HG02973 (cell line): ENCODE results near the gene ATP5F1A.
"Not testable (repeated sequence)": the region's sequence is repeated elsewhere in the genome, so short reads cannot be mapped to it uniquely, and the experiment has no call there.

Source experiments
- ATAC-seq: cut with Tn5 transposase; IDR thresholded peaks from one replicate; pipeline ENCODE4 v1.9.1; 2021; ENCODE audit warnings: moderate library complexity; ENCODE audit not compliant: unreplicated experiment

Gene ATP5F1A

DNA sequence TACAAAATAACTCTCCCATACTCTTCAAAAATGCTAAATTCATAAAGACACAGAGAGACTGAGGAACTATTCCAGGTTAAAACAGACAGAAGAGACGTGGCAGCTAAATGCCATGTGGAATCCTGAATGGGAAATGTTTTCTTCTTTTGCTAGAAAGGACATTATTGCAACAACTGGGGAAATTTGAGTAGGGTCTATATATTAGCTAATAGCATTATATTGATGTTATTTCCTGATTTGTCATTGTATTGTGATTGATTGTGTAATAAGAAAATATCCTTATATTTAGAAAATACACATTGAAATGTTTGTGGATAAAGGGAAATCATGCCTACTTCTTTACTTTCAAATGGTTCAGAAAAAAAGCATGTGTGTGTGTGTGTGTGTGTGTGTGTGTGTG lies 49.5 kb downstream of the ATP5F1A start:
- no peak for ATAC-seq

DNA sequence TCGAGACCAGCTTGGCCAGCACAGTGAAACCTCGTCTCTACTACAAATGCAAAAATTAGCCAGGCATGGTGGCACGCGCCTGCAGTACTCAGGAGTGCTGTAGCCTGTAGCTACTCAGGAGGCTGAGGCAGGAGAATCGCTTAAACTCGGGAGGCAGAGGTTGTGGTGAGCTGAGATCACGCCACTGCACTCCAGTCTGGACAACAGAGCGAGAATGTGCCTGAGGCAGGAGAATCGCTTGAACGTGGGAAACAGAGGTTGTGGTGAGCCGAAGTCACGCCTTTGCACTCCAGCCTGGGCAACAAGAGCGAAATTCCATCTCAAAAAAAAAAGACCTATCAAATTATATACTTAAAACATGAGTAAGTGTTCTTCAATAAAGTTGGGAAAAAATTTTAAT lies 50.7 kb downstream of the ATP5F1A start:
- ATAC-seq: not testable (repeated sequence)

DNA sequence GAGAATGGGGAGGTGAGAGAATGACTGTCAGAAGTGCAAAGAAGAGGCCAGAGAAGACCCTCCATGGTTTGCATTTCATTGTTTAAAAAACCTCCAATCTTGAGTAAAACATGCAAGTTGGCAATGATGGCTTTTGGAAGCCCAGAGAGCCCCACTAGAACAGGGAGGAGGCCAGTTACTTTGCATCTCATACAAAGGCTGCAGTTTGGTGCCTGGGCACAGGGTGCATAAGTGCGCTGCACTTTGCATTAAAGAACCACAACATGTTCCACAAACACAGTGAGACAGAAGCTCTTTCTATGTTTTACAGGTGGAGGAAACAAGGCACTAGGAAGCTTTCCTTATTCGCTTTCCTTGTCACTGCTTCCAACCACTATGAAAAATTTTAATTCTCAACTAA lies 51.4 kb downstream of the ATP5F1A start:
- no peak for ATAC-seq

DNA sequence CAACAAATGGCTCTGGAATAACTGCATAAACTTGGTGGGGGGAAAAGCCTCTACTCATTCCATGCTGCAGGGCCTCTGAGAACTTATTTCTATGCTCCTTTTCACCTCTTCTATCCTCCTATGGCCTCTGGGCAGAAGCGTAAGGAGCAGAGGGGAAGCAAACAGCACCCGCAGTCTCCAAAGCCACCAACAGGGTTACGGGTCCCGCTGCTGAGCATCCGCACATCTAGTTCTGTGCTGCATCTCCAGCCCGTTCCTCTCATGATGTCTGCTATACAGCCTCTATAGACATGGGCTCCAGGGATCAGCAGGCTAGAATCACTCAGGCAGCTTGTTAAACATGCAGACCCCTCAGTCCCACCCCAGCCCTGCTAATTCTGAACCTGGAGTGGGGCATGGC lies 52.0 kb downstream of the ATP5F1A start:
- ATAC-seq: no peak

DNA sequence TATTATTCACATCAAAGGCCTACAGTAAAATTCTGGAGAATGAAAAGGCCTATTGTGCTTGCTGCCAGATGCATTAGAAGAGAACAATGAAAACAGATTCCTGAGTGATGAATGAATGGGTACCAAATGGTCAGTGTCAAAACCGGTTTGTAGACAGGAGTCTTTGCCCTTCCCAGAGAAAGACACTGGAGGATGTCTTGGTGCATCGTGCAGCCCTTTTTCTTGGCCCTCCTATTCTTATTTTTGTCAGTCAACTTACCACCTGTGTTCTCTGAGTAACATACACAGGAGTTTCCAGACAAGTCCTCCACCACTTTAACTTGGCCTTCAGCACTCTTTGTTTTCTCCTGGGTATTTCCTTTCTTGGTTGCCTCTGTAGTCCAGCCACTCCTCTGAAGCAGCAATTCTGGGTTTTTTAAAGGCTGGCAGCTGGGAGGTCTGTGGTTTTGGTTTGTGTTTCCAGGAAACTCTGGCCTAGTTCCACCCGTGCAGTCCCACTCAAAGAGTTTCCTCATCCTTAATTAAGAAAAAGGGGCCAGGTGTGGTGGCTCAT lies 55.4 kb downstream of the ATP5F1A start:
- ATAC-seq: no peak

DNA sequence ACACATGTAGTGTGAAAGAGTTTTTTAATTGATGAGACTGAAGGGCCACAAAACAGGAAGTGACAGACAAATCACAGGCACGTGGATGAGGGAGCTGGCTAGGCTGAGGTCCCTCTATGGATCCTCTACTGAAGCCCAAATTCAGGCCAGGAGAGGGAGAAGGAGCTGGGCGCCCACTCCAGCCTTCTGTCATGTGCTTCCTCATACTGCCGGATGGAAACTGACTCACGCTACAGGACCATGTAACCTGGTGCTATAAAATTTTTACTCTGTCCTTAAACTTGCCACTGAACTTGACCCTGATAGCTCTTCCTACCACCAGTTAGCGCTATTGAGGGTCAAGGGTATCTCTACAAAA lies 57.4 kb downstream of the ATP5F1A start:
- ATAC-seq: no peak

DNA sequence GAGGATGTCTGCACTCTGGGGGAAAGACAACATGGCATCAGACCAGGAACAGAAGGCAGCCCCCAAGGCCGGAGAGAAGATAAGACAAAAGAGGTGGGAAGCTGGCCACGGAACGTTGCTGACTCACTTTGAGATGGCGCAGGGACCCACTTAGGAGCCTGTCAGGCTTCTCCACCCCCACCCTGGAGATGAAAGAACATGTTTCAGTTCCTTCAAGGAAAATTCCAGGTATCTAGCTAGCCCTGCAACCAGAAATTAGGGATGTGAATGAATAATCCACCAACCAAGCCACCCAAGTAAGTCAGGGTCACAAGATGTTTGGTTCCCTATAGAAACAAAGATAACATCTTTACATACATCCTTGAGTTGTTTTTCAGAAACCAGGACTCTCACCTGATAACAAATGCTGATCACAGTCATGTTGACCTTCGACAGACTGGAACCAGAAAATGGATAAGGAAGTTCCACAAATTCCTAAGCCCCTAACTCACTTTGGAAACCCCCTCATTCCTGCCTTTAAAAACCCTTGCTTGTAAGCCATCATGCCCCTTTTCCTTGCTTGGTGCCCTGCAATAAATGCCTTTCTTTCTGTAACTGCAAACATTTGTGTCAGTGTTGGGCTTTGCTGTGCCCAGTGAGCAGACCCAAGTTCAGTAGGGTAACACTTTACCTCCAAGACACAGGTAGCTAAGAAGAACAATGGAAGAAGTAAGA lies 57.9 kb downstream of the ATP5F1A start:
- no peak for ATAC-seq

DNA sequence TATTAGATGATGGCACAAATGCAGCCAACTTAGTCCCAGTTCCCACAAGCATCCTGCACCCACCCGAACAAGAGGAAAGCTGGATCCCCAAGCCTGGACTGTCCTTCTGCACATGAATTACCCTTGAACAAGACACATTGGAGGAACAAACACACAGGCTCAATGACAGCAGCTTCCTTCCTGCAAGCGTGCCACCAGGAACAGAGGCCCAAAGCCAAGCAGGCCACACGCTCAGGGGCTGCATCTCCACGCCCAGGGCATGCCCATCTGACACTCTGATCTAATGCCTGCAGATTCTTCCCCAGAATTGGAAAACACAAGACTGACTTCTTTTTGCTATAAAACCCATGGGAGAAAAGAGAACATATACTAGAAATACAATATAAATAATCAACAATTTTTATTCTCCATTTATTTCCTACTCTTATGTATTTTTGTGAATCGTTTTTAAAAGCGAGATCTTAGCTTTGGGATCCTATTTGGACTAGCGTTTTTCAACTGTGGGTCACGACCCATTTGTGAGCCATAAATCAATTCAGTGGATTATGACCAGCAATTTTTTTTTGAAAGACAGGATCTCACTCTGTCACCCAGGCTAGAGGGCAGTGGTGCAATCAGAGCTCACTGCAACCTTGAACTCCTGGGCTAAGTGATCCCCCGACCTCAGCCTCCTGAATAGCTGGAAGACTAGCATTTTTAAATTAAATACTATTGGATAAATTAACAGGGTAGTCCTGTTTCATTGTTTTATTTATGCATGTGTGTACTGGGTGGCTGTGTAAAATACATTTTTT lies 60.4 kb downstream of the ATP5F1A start:
- no peak for ATAC-seq

DNA sequence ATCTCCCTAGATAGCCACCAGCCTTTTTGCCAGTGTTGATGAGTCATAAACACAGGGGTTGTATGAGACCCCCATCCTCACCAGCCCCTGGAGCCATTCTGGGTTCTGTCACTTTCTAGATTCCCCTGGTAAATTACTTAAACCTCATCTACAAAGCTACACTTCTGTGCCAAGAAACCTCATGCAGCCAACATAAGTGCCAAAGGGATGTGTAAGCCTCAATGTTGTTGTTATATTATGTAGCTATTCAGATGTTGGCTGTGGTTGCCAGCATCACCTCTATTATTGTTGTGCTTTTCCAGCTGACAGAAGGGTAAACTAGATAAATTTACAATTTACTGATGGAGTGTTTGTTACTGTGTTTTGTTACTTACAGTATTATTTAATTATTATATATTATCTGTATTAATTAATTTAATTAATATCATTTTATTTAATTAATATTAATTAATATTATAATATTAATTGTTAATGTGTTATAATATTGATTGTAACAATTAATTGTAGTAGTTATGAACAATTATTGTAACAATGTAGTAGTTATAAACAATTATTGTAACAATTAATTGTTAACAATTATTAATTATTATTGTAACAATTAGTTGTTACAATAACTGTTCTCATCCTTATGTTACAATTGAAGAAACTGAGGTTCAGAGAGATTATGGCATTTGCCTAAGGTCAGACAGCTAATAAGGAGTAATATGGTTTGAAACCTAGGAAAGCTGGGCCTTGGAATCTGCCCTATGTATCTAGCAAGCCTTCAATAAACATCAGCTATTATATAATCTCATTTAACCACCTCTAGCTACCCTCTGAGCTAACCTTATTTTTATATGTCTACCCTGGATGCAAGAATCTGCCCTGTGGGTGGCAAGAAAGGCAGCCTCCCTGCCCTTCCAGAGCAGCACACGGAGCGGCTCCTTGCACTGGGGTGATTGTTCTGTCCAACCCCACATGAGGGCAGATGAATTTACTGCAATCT lies 62.1 kb downstream of the ATP5F1A start:
- ATAC-seq: no peak

DNA sequence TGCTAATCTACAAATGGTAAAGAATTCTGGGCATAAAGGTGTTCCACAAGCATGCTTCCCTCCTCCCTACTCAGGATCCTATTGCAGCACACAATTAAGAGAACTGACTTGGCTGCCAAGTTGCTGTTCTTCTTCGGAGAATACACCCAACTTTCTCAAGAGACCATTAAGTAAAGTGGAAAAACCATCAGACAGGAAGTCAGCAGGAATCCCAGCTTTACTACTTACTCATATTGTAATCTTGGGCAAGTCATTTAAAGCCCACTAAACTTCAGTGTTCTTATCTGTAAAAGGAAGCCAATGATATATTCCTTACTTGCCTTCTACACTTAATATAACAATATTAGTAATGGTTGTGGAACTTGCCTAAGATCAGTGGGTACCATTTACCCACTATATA lies 63.9 kb downstream of the ATP5F1A start:
- no peak for ATAC-seq

DNA sequence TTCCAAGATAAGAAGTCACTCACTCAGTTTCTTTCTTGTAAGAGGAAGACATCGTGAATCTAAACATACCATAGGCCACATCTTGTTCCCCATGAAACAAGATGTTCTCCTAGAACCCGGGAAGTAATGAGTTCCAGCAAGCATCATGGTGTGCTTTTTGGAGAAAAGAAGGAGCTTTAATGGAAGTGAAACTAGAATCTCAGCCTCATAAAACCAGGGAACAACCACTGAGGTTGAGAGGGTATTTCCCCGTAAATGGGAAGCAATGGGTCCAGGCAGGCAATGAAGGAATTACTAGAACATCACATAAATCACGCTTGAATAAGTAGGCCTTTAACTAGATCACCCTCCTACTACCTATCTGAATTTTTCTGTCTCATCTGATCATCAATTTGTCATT lies 66.4 kb downstream of the ATP5F1A start:
- ATAC-seq: no peak
